Measurements from ENCODE around the gene DNAJC30. TPM values are rescaled to one million over a fixed set of nuclear protein-coding genes. Genes with fewer than 3 reads are reported as not detected.

Gene DNAJC30
- total and polyA plus RNA-seq, 2 of the 8 experiments (the other 6 are each of a cell fraction or from before 2014, with no cell fraction given) = 6.1 to 6.3 TPM

GRCh38 chr7:73723813-73724212 lies 40.6 kb upstream of the DNAJC30 start:
- Histone ChIP-seq H4K91ac (replicated peaks; ENCODE audit: insufficient read length, low read length) (no peak overlapping the region), H3K4me2 (ENCODE audit: insufficient read depth in 1 of 2, low read depth in 2 of 2, low read length in 2 of 2) (no peak overlapping the region), H2BK15ac (ENCODE audit: low read length) (no peak overlapping the region), H2BK20ac (ENCODE audit: low read length) (no peak overlapping the region), H3K9me3 (ENCODE audit: insufficient read depth in 2 of 2, low read depth in 1 of 2, low read length in 1 of 2) (no peaks in the 10 kb centered on the region), H3K4me1 (replicated peaks in 1 of 4; ENCODE audit: control insufficient read depth in 3 of 4, insufficient read depth in 4 of 4, low read length in 3 of 4) (no peaks in the 10 kb centered on the region; a peak in 1 of 7 replicates), H3K79me1 (ENCODE audit: low read depth, low read length) (no peaks in the 10 kb centered on the region), H3K27me3 (replicated peaks in 1 of 4; ENCODE audit: control insufficient read depth in 3 of 4, extremely low read depth in 1 of 4, insufficient read depth in 3 of 4, low read length in 3 of 4) (peaks cover 0 to 11% (median 6%) of the 10 kb centered on the region in 4 experiments; a peak in 5 of 7 replicates), H3K36me3 (ENCODE audit: control insufficient read depth in 2 of 4, insufficient read depth in 4 of 4, low read length in 3 of 4) (no peaks in the 10 kb centered on the region), H4K8ac (ENCODE audit: extremely low read depth, insufficient read depth, low read length) (no peak overlapping the region), H4K5ac (ENCODE audit: insufficient read length, low read depth, low read length) (no peak overlapping the region), H3K4me3 (ENCODE audit: extremely low read depth in 1 of 4, insufficient read depth in 2 of 4, low read depth in 3 of 4, low read length in 4 of 4) (no peak overlapping the region), H2AK5ac (ENCODE audit: low read depth, low read length) (no peak overlapping the region), H2BK5ac (ENCODE audit: low read depth, low read length) (no peak overlapping the region), H3K56ac (replicated peaks; ENCODE audit: insufficient read length, low read depth, low read length) (no peak overlapping the region), H3K27ac (ENCODE audit: low read depth, low read length) (no peak overlapping the region), H3K79me2 (ENCODE audit: control insufficient read depth in 1 of 2, insufficient read depth in 2 of 2, low read length in 2 of 2) (no peaks in the 10 kb centered on the region), H3K14ac (ENCODE audit: insufficient read length) (no peak overlapping the region), H3K9ac (replicated peaks in 1 of 4; ENCODE audit: extremely low read depth in 1 of 4, low read depth in 3 of 4, low read length in 3 of 4) (no peak overlapping the region), H3K4ac (replicated peaks; ENCODE audit: insufficient read length, low read depth, low read length) (no peak overlapping the region), H3K23me2 (ENCODE audit: low read depth, low read length) (peaks cover 5% of the 10 kb centered on the region; the same call in 1 of the 2 replicates), H2BK12ac (ENCODE audit: low read depth, low read length) (no peak overlapping the region), H4K20me1 (replicated peaks in 1 of 2; ENCODE audit: control insufficient read depth in 1 of 2, insufficient read depth in 2 of 2, low read length in 2 of 2) (peaks cover 0 to 3% of the 10 kb centered on the region in 2 experiments), H2AFZ (ENCODE audit: low read length) (no peak overlapping the region), H3K18ac (ENCODE audit: extremely low read depth, low read length) (no peak overlapping the region), H3K23ac (ENCODE audit: insufficient read length) (no peak overlapping the region), H2BK120ac (replicated peaks; ENCODE audit: low read depth, low read length) (no peak overlapping the region)
- DNase-seq (ENCODE audit: low read depth in 1 of 2, low spot score in 2 of 2) (no peak), FAIRE-seq (no peak)
- ChIA-PET CTCF (ENCODE audit: partially characterized antibody) (interaction anchor here (1.0 to 4.6 kb wide), 6 partner anchors 13 to 124 kb away, joined by 3 to 45 read pairs (median 6); no protein-coding TSS in a partner anchor), POLR2A (ENCODE audit: partially characterized antibody) (no interaction called here)
- 96% methylated on average over 3 of the region's 3 CpGs; no CpG with 5 or more reads in 1 of the 2 experiments for WGBS, 2 experiments (ENCODE audit: extremely low coverage in 1 of 2, insufficient coverage in 1 of 2, insufficient read length in 1 of 2, insufficient replicate concordance in 2 of 2, low coverage in 1 of 2, low lambda C conversion rate in 2 of 2, missing lambda C conversion rate in 1 of 2)
- TF ChIP-seq SIX5 (IDR thresholded peaks at IDR 0.05; ENCODE audit: low read depth, low read length) = no peak
- no peak for TF ChIP-seq SAP30 (IDR thresholded peaks at IDR 0.05; ENCODE audit: insufficient read depth, insufficient replicate concordance, low read length)
- no peak for TF ChIP-seq RXRA (IDR thresholded peaks at IDR 0.05; ENCODE audit: insufficient read depth, low read depth, low read length)
- no peak for TF ChIP-seq MAX (IDR thresholded peaks at IDR 0.05)
- no peak for TF ChIP-seq POLR2AphosphoS5 (IDR thresholded peaks at IDR 0.05; ENCODE audit: low read depth, low read length)
- no peak for TF ChIP-seq SIRT6 (IDR thresholded peaks at IDR 0.05; ENCODE audit: low read length)
- TF ChIP-seq EZH2 (IDR thresholded peaks at IDR 0.05; ENCODE audit: low read depth, low read length, severe bottlenecking) = no peak
- no peak for TF ChIP-seq POLR2A (IDR thresholded peaks at IDR 0.05; ENCODE audit: control extremely low read depth in 1 of 2, low read depth in 2 of 2, low read length in 2 of 2)
- no peak for TF ChIP-seq TCF12 (IDR thresholded peaks at IDR 0.05; ENCODE audit: low read depth, low read length)
- TF ChIP-seq E2F6 (IDR thresholded peaks at IDR 0.05) = no peak
- no peak for TF ChIP-seq BRCA1 (IDR thresholded peaks at IDR 0.05; ENCODE audit: low read depth, low read length)
- no peak for TF ChIP-seq SRF (IDR thresholded peaks at IDR 0.05; ENCODE audit: low read depth, low read length)
- TF ChIP-seq ZNF274 (IDR thresholded peaks at IDR 0.05; ENCODE audit: borderline replicate concordance, extremely low read depth, low read length) = no peak
- no peak for TF ChIP-seq NANOG (IDR thresholded peaks at IDR 0.05; ENCODE audit: insufficient read depth, low read depth, low read length, poor library complexity, severe bottlenecking)
- TF ChIP-seq CHD2 (IDR thresholded peaks at IDR 0.05; ENCODE audit: low read length) = no peak
